Keratinocyte (primary cell): ENCODE measurements around the gene HPN. TPM values are rescaled to one million over a fixed set of nuclear protein-coding genes. Genes with fewer than 3 reads are reported as not detected.

Experiments
- DNase-seq: peaks from one replicate; pipeline ENCODE4 v3.0.0-alpha.2; 2011; ENCODE audit warnings: low read depth, missing footprints, low spot score
- FAIRE-seq: peaks from 2 replicates; lab custom pipeline; 2011; peaks lifted over from hg19 to GRCh38; lab: Jason Lieb, UNC
- H2AFZ ChIP-seq: 2 replicates; pipeline ENCODE4 v1.6.0; 2012; ENCODE audit warnings: low read length, control low read depth, inconsistent platforms; ENCODE audit not compliant: control insufficient read depth
- H3K27ac ChIP-seq: 2 replicates; pipeline ENCODE4 v1.5.1; 2011; ENCODE audit warnings: low read length; ENCODE audit not compliant: control insufficient read depth, insufficient read depth
- H3K27me3 ChIP-seq: 3 replicates; pipeline ENCODE4 v1.6.0; 2011; ENCODE audit warnings: low read length; ENCODE audit not compliant: control insufficient read depth, insufficient read depth; ENCODE audit errors: extremely low read depth
- H3K36me3 ChIP-seq, 2 experiments: 2 replicates in 1 of 2; 3 replicates in 1 of 2; pipeline ENCODE4 v1.5.1; 2011; ENCODE audit warnings: low read length in 2 of 2, mild to moderate bottlenecking in 1 of 2; ENCODE audit not compliant: control insufficient read depth in 2 of 2, insufficient read depth in 2 of 2; ENCODE audit errors: extremely low read depth in 1 of 2
- H3K4me1 ChIP-seq: 3 replicates; pipeline ENCODE4 v1.5.1; 2011; ENCODE audit warnings: low read length; ENCODE audit not compliant: control insufficient read depth, insufficient read depth; ENCODE audit errors: extremely low read depth
- H3K4me2 ChIP-seq: 3 replicates; pipeline ENCODE4 v1.6.0; 2011; ENCODE audit warnings: low read depth, low read length; ENCODE audit not compliant: control insufficient read depth, insufficient read depth; ENCODE audit errors: extremely low read depth
- H3K4me3 ChIP-seq, 3 experiments: fragments of 200-600 bp in 1 of 3; sonication (generic) in 1 of 3; 2 replicates in 2 of 3; 3 replicates in 1 of 3; pipeline ENCODE4 v1.5.1; 2011 to 2016; ENCODE audit warnings: low read length in 3 of 3, mild to moderate bottlenecking in 3 of 3, control low read depth in 2 of 3, inconsistent platforms in 1 of 3, low read depth in 1 of 3, mixed read lengths in 1 of 3, mixed run types in 1 of 3, moderate library complexity in 1 of 3; ENCODE audit not compliant: control insufficient read depth in 2 of 3, insufficient read depth in 2 of 3; ENCODE audit errors: extremely low read depth in 1 of 3
- H3K79me2 ChIP-seq: 2 replicates; pipeline ENCODE4 v1.6.0; 2012; ENCODE audit warnings: low read length; ENCODE audit not compliant: control insufficient read depth, insufficient read depth
- H3K9ac ChIP-seq: 3 replicates; pipeline ENCODE4 v1.6.0; 2011; ENCODE audit warnings: low read length; ENCODE audit not compliant: control insufficient read depth, insufficient read depth; ENCODE audit errors: extremely low read depth
- H3K9me1 ChIP-seq: 3 replicates; pipeline ENCODE4 v1.6.0; 2011; ENCODE audit warnings: low read length; ENCODE audit not compliant: control insufficient read depth, insufficient read depth; ENCODE audit errors: extremely low read depth
- H3K9me3 ChIP-seq: 2 replicates; pipeline ENCODE4 v1.5.1; 2012; ENCODE audit warnings: low read depth, low read length; ENCODE audit not compliant: control insufficient read depth
- H4K20me1 ChIP-seq: 3 replicates; pipeline ENCODE4 v1.6.0; 2011; ENCODE audit warnings: low read length; ENCODE audit not compliant: control insufficient read depth, insufficient read depth; ENCODE audit errors: extremely low read depth
- CTCF ChIP-seq, 3 experiments: IDR thresholded peaks in 1 of 3; conservative IDR thresholded peaks in 1 of 3; optimal IDR thresholded peaks in 1 of 3; 2 replicates in 2 of 3; 3 replicates in 1 of 3; pipeline versions ENCODE3 to v1.5.1; 2011; ENCODE audit warnings: low read length in 3 of 3, mild to moderate bottlenecking in 3 of 3, moderate library complexity in 2 of 3, control low read depth in 1 of 3, inconsistent platforms in 1 of 3; ENCODE audit not compliant: insufficient read depth in 2 of 3; ENCODE audit errors: extremely low read depth in 1 of 3
- EZH2 ChIP-seq: IDR thresholded peaks from one replicate; pipeline ENCODE4 v1.6.1; 2012; ENCODE audit warnings: inconsistent platforms, mild to moderate bottlenecking, low read length, moderate library complexity
- dilution Hi-C: fragments of 300-500 bp; cut with MboI; formaldehyde crosslinking; loops from one replicate; pipeline ENCODE4 v1.7.0; 2020; ENCODE audit warnings: low sequenced_read_pairs; ENCODE audit not compliant: extremely low pct_ligation_motif_present
- polyA plus RNA-seq, 5 experiments: library from polyadenylated mRNA; depleted of rRNA in 3 of 5; stranded (reverse) in 3 of 5; stranded (forward) in 1 of 5; unstranded in 1 of 5; fragments of >200 nt; gene quantifications; 1 replicate in 1 of 5; 2 replicates in 3 of 5; 3 replicates in 1 of 5; pipeline versions ENCODE4 v1.2.1 to v1.2.3, GENCODE V29; 2011 to 2012; ENCODE audit warnings: missing spikeins in 2 of 5, low read depth in 1 of 5, low replicate concordance in 1 of 5

Gene HPN
- polyA plus RNA-seq, 1 donor (not counting 4 experiments of a cell fraction or from before 2014, with no cell fraction given), result not detected

DNA sequence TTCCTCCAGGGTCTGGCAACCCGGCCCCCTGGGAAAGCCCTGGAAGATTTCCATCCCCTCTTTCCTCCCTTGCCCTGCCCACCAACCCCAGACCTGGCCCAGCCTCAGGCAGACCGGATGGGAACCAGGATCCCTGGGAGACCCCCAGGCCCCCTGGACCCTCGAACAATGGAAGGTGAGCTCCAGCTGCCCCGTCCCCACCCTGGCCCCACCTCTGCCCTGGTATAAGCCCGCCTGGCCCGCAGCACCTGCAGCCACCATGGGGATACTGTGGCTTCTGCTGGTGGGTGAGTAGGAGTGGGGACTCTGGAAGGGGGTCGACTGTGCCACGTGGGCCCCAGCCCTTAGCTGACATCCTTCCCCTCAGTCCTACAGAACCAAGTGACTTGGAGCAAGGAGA is 32.4 kb downstream of the HPN start:
- FAIRE-seq (no peak), DNase-seq (no peak)
- no peaks in the 10 kb centered on the region for H3K4me1 ChIP-seq
- no peaks in the 10 kb centered on the region for H3K79me2 ChIP-seq
- H3K9me1 ChIP-seq, result no peaks in the 10 kb centered on the region
- H3K4me2 ChIP-seq, result no peak overlapping the region
- H2AFZ ChIP-seq, result no peak overlapping the region
- H3K9ac ChIP-seq, result no peak overlapping the region
- no peaks in the 10 kb centered on the region for H4K20me1 ChIP-seq
- no peak overlapping the region for H3K27ac ChIP-seq
- no peaks in the 10 kb centered on the region for H3K27me3 ChIP-seq
- dilution Hi-C loops, result no loop called here
- TF ChIP-seq CTCF (optimal IDR thresholded peaks at IDR 0.05 in 1 of 3, IDR thresholded peaks at IDR 0.05 in 1 of 3, conservative IDR thresholded peaks at IDR 0.05 in 1 of 3; ENCODE audit: extremely low read depth in 1 of 3, insufficient read depth in 2 of 3, low read length in 3 of 3) (no peak), EZH2 (no peak)
- H3K36me3 ChIP-seq, result no peaks in the 10 kb centered on the region
- peaks cover 4% of the 10 kb centered on the region for H3K9me3 ChIP-seq
- H3K4me3 ChIP-seq, result no peak overlapping the region

DNA sequence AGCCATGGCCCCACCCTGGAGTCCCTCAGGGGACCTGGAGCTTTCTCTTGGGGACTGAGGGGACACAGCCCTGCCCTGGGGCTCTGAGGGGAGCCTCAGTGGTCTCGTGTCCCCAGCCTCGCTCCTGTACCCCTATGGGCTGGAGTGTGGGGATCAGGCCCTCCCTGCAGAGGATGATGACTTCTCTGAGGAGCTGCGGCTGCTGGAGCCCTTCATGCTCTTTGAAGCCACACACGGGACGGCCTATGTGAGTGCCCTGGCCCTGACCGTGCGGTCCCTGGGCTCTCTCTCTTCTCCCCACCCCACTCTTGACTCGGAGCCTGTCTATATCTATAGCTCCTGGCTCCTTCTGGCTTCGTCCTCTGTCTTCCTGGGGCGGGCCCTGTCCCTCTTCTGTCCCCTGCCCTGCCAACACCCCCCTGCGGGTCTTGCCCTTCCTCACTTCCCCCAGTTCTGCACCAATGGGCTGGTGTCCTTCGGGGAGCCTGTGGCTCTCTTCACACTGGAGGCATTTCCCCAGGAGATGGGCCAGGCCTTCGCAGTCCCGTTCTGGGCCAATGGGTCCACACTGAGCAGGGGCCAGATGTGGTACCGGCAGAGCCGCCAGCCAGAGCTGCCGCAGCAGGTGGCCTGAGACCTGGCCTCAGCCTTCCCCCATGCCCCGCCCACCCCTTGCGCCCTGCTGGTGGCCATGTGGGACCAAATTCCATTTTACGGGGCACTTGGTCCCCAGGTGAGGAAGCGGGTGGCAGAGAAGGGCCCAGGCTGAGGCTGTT is 33.1 kb downstream of the HPN start:
- no peak overlapping the region for H3K9ac ChIP-seq
- no peaks in the 10 kb centered on the region for H4K20me1 ChIP-seq
- no peak overlapping the region for H3K4me3 ChIP-seq
- no peaks in the 10 kb centered on the region for H3K79me2 ChIP-seq
- no peak overlapping the region for H3K4me2 ChIP-seq
- dilution Hi-C loops, result no loop called here
- H3K4me1 ChIP-seq, result no peaks in the 10 kb centered on the region
- H3K27ac ChIP-seq, result no peak overlapping the region
- TF ChIP-seq EZH2 (no peak), CTCF (optimal IDR thresholded peaks at IDR 0.05 in 1 of 3, IDR thresholded peaks at IDR 0.05 in 1 of 3, conservative IDR thresholded peaks at IDR 0.05 in 1 of 3; ENCODE audit: extremely low read depth in 1 of 3, insufficient read depth in 2 of 3, low read length in 3 of 3) (no peak)
- H3K36me3 ChIP-seq, result no peaks in the 10 kb centered on the region
- H3K9me3 ChIP-seq, result peaks cover 4% of the 10 kb centered on the region
- no peak for FAIRE-seq
- no peaks in the 10 kb centered on the region for H3K27me3 ChIP-seq
- H3K9me1 ChIP-seq, result no peaks in the 10 kb centered on the region
- DNase-seq, result no peak
- no peak overlapping the region for H2AFZ ChIP-seq
